Fibroblast of skin of back (primary cell): ENCODE results near the gene ZNF300. TPM values are rescaled to one million over a fixed set of nuclear protein-coding genes. Genes with fewer than 3 reads are reported as not detected.
"Not testable (repeated sequence)": the region's sequence is repeated elsewhere in the genome, so short reads cannot be mapped to it uniquely, and the experiment has no call there.

Experiments
- DNase-seq: peaks from one replicate; pipeline ENCODE4 v3.0.0-alpha.2; 2013
- polyA plus RNA-seq, 2 experiments: library from polyadenylated mRNA; unstranded; fragments of 120-200 nt; gene quantifications; one replicate each; pipeline ENCODE4 v1.2.1, GENCODE V29; 2013; ENCODE audit not compliant: insufficient read length in 2 of 2

Gene ZNF300
- polyA plus RNA-seq (2013, experiment 1 of 2; ENCODE audit: insufficient read length): 4.9 TPM
- polyA plus RNA-seq (2013, experiment 2 of 2; ENCODE audit: insufficient read length): 3.0 TPM

DNA sequence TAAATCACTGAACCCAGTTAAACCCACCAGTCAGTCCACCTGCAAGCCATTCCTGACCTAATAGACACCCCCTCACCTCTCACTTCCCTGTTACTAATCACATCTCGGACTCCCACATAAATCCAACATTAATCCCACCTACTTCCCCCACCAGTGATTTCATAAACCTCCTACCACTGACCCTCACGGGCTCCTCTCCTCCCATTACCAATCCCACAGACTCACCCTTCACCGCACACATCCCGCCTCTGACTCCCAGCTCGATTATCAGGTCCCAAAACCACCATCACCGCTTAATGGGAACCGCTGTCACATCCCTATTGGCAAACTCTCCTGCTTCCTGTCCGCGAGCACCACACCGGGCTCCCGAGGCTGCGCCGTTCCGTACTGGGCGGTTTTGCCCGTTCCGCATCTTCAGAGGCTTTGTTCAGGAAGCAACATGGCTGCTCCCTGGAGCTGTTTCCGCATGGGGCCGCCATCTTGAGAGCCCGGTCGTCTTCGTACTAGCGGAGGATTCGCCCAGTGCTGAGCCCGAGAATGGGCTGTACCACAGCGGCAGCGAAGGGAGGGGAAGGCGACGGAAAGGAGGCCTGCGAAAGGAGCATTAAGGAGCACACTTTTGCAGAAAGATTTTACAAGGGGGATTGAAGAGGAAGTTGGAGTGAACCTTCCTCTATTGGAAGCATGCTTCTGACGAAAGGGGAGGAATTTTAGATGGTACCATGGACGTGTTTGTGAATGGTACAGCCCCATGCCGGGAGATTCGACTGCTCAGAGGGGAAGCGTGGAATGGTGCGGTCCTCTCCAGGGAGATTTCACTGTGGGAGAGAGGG lies at the start of gene ZNF300:
TSS of gene ZNF300 (minus strand) at position 502 of the 833 bp plus-strand sequence. CDS start 1,825 bp downstream, outside the sequence.
- DNase-seq: peak; percentile 92

DNA sequence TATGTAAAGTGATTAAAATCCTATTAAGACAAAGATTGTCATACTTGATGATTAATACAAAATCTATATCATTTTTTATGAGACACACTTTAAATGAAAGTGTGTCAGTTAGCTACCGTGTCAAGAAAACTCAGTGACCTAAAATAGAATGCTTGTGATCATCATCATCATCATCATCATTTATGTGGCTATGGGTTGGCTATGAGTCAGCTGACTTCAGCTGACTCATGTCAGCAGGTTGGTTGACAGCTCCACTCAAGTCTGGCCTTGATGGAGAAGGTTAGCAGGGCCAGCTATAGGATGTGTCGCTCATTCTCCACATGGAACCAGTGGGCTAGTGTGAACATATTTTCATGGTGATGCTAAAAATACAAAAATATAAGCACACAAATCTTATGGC lies 43.8 kb upstream of the ZNF300 start:
- no peak for DNase-seq

GRCh38 chr5:150946351-150946905 lies 41.6 kb upstream of the ZNF300 start:
- DNase-seq: peak; percentile 84

DNA sequence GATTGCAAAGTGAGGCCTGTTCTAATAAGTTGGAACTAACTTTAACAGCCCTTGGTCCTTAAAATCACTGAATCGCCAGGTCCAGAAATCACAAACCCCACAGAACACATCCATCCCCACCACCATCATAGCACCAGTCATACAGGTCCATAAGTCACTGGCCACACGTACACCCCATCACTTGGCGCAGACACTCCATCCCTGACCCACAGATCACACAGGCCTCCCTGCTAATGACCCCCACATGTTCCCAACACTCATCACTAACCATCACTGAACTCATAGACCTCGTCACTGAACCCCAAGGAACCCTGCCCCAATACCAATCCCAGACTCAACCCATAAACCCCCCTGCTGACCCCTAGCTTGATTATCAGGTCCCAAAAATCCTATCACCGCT lies 41.2 kb upstream of the ZNF300 start:
- DNase-seq: peak; percentile 8

GRCh38 chr5:150945486-150945885 lies 40.7 kb upstream of the ZNF300 start:
- peak; percentile 56 for DNase-seq

- no peak for DNase-seq
Measured at GRCh38 chr5:150931368-150931965, 26.7 kb upstream of the ZNF300 start.

DNA sequence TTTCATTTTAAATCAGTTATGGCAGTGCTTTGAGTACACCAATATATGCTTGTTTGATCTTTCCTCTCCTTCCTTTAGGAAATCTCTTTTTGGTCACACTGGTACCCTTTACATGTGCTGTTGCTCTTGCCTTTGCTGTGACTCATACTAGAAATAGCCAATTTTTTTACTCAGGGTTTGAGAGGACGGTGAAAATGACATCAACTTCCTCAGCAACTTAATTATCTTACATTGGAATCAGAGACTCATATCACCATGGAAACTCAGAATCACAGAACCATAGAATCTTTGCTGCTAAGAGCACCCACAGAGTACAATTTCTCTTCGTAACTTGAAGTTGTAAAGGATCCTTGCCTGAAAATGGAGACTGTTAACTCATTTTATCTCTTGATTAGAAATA lies 13.8 kb upstream of the ZNF300 start:
- peak; percentile 54 for DNase-seq

DNA sequence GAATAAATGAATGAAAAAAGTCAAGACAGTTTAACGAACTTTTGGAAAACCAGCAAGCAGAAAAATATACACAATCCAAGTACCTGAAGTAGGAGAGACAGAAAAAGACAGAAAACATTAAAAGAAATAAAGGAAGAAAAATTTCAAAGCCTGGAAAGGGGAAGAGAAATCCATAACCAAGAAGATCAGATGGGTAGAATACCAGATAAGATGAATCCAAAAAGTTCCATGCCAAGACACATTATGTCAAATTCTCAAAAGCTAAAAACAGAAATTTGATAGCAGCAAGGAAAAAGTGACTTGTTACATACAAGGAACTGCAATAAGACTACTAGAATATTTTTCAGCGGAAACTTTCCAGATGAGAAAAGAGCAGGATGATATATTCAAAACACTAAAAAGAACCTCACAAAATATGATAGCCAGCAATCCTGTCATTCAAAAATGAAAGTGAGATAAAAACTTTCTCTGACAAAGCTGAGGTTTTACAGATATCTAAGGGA lies 7.6 kb upstream of the ZNF300 start:
- DNase-seq: no peak

DNA sequence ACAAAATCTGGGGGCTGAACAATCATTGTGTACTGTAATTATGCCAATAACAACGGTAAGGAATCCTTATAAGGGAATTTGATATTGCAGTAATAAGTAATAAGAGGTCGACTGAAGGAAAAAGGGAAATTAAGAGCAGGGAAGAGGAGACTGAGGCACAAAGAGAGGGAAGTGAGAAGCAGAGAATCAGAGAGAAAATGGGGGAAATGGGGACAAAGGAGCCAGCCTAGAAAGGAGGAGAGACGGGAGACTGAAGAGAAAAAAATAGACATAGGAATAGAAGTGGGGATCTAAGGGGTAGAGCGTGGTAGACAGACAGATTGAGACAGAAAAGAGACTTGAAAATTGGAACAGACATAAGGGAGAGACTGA lies 518 bp upstream of the ZNF300 start:
- DNase-seq: no peak

DNA sequence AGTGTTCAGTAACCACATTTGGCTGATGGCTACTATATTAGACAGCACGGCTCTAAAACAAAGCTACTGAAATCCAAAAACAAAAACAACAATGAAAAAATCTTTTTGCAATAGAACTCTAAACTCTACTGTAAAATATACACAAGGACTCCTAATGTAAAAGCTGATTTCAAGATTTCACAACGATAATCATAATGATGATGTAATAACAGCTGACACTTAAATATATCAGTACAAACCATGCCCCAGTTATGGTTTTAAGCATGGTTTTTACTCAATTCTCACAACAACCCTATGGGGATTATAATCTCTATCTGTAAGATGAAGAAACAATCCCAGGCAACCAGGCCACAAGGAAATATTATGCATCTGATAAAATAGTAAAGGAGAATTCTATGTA lies 3.3 kb downstream of the ZNF300 start:
- DNase-seq: no peak

- DNase-seq: no peak
Measured at GRCh38 chr5:150895431-150896428, 9.1 kb downstream of the ZNF300 start.

DNA sequence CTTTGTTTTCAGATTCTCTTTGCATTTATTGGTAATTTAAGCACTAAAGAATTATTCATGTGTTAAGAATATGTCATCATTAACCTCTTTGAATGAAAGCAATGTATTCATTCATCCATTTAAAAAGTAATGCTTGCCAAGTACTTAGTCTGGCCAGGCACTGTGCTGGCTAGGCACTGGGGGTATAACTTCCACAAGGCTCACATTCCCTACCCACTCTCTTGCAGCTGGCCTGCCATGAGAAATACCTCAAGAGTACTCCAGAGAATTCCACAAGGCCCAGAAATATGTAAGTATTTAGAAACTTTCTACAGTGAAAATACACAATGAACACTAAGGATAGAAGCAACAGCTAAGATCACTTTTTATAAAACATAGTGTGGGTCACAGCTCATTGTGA lies 25.4 kb downstream of the ZNF300 start:
- no peak for DNase-seq

GRCh38 chr5:150862070-150862469 lies 42.7 kb downstream of the ZNF300 start:
- DNase-seq: no peak

- DNase-seq: no peak
Measured at GRCh38 chr5:150860246-150860821, 44.4 kb downstream of the ZNF300 start.

- DNase-seq: not testable (repeated sequence)
Measured at GRCh38 chr5:150856700-150857099, 48.1 kb downstream of the ZNF300 start.

DNA sequence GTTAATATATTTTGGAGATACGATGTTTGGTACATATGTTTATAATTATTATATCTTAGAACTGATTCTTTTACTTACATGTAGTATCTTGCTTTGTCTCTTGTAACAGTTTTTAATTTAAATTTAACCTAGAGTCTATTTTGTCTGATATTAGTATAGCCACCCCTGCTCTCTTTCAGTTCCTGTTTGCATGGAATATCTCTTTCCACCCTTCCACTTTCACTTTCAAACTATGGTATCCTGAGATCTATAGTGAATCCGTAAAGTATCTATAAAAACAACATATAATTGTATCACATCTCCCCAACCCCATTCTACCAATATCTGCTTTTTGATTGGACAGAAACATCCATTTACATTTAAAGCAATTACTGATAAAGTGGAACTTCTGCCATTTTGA lies 51.2 kb downstream of the ZNF300 start:
- DNase-seq: no peak

- DNase-seq: no peak
Measured at GRCh38 chr5:150851039-150851438, 53.7 kb downstream of the ZNF300 start.

DNA sequence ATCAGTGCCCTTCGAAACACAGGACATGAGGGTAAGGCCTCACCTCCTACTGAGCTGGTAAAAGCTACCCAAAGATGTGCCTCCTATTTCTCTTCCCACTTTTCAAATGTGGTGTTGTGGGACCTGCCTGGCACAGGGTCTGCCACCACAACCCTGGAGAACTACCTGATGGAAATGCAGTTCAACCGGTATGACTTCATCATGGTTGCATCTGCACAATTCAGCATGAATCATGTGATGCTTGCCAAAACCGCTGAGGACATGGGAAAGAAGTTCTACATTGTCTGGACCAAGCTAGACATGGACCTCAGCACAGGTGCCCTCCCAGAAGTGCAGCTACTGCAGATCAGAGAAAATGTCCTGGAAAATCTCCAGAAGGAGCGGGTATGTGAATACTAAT lies 56.5 kb downstream of the ZNF300 start:
- DNase-seq: no peak

DNA sequence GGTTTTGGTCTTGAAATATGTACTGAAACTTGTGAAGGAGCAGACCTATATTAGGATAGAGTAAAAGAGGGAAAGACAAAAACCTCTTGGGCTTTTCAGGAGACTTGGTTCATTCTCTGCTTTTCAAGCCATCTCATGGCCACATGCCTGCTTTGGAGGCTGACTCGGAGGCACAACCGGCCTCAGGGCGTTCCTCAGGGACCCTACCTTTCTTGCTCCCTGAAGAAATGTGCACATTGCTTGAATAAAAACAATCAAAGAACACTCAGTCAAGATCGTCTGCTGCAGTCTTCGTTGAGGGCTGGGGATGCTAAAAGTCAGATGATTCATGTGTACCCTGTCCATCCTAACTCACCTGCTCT lies 57.5 kb downstream of the ZNF300 start:
- no peak for DNase-seq

DNA sequence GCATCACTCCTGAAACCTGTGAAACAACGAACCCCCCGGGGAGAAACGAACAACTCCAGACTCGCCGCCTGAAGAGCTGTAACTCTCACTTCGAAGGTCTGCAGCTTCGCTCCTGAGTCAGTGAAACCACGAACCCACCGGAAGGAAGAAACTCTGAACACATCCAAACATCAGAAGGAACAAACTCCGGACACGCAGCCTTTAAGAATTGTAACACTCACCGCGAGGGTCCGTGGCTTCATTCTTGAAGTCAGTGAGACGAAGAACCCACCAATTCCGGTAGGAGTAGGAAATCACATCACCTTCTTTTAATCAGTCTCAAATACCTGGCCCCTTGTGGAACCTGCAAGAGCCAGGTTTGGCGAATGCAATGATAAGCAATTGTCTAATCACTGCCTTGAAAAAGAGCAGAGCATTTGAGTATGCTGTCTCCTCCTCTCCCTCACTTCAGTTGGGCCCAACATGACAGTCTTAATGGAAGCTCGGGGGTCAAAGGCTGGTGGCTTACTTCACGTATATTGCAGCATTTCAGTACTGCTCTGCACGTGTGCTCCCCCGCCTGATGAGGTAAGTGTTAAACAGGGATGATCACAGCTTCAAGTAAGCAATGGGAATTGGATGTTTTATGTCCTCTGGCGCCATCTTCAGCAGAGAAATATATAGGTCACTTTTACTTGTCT lies 58.0 kb downstream of the ZNF300 start:
- peak; percentile 77 for DNase-seq

DNA sequence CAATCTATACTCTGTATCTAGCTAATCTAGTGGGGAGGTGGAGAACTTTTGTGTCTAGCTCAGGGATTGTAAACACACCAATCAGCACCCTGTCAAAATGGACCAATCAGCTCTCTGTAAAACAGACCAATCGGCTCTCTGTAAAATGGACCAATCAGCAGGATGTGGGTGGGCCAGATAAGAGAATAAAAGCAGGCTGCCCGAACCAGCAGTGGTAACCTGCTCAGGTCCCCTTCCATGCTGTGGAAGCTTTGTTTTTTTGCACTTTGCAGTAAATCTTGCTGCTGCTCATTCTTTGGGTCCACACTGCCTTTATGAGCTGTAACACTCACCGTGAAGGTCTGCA lies 58.5 kb downstream of the ZNF300 start, which contains the start of gene IRGM:
TSS of gene IRGM (plus strand) at position 214 of the 346 bp plus-strand sequence. CDS start 1,603 bp downstream, outside the sequence.
- not testable (repeated sequence) for DNase-seq
